Breast epithelium (tissue), 3 donors: ENCODE measurements around the gene CDC42SE1.

Experiments
- CTCF ChIP-seq, 3 donors: fragments of 450-650 bp; IDR thresholded peaks; one replicate each; pipeline ENCODE4 v1.5.1; 2016 to 2017; ENCODE audit warnings: antibody characterized with exemption in 3 of 3, mild to moderate bottlenecking in 3 of 3, moderate library complexity in 3 of 3
- POLR2A ChIP-seq: fragments of 450-650 bp; IDR thresholded peaks from one replicate; pipeline ENCODE4 v1.6.1; 2016; ENCODE audit warnings: antibody characterized with exemption, mild to moderate bottlenecking, moderate library complexity
- POLR2AphosphoS5 ChIP-seq, 3 donors: sonication (generic); formaldehyde crosslinking; IDR thresholded peaks; one replicate each; pipeline ENCODE4 v1.6.1; 2017; ENCODE audit warnings: antibody characterized with exemption in 3 of 3

- TF ChIP-seq CTCF (IDR thresholded peaks at IDR 0.05) (peak; percentile 9 to 49 (median 40)), POLR2A (no peak), POLR2AphosphoS5 (IDR thresholded peaks at IDR 0.05) (no peak)
Observed at GRCh38 chr1:151048645-151049032, 10.8 kb downstream of the CDC42SE1 start.
